GM12873 (cell line): ENCODE measurements around the gene GRPEL1.

Source experiments
- TF ChIP-seq, protein P1 (sequence below): IDR thresholded peaks from 2 replicates; pipeline ENCODE4 v1.5.1; 2012; ENCODE audit warnings: low read depth, mild to moderate bottlenecking, moderate library complexity, low read length, control low read depth; ENCODE audit not compliant: insufficient read depth; ENCODE audit errors: missing control alignments

GRPEL1 gene

DNA sequence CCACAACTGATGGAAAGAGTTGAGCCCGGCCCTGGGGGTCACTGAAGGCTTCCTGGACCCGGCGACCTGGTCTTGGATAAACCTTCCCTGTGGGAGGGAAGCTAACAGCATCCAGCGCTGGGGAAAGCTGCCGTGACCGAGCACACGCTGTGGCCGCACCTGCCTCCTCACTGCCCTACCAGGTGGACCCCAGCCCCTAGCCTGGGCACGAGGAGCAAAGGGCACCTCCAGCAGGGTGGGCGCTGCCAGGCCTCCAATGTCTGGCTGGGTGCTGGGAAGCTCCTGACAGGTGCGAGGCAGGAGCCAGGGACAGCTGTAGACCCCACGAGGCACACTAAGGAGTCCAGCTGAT is 16.7 kb downstream of the GRPEL1 start:
- TF ChIP-seq, protein P1, sequence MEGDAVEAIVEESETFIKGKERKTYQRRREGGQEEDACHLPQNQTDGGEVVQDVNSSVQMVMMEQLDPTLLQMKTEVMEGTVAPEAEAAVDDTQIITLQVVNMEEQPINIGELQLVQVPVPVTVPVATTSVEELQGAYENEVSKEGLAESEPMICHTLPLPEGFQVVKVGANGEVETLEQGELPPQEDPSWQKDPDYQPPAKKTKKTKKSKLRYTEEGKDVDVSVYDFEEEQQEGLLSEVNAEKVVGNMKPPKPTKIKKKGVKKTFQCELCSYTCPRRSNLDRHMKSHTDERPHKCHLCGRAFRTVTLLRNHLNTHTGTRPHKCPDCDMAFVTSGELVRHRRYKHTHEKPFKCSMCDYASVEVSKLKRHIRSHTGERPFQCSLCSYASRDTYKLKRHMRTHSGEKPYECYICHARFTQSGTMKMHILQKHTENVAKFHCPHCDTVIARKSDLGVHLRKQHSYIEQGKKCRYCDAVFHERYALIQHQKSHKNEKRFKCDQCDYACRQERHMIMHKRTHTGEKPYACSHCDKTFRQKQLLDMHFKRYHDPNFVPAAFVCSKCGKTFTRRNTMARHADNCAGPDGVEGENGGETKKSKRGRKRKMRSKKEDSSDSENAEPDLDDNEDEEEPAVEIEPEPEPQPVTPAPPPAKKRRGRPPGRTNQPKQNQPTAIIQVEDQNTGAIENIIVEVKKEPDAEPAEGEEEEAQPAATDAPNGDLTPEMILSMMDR, result no peak

DNA sequence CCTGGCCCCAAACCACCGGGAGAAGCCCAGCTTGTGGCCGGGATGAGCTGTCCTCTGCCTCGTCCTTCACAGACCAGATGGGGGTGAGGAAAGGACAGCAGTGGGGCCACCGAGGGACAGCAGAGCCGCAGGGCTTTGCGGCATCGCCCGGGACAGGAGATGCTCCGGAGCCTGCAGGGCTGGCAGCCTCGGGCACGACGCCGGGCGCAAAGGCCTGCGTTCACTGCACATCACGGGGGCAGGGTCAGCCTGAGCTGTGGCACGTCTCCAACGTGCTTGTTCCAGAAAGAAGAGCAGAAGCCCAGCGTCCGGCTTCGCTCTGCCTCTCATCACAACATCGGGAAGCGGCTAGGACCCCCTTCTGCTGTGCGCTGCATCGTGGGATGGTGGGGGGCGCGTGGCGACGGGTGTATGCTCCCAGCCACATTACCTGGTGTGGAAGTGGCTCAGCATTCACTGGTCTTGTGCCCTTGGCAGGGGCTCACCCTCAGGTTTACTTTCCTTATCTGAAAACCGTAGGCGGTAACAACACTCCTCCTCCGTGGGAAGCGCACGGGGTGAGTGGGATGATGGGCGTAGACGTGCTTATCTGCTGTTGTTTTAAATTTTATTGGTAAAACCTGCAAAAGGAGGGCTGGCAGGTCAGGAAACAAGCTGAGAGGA is 17.3 kb downstream of the GRPEL1 start:
- TF ChIP-seq, protein P1, result no peak

DNA sequence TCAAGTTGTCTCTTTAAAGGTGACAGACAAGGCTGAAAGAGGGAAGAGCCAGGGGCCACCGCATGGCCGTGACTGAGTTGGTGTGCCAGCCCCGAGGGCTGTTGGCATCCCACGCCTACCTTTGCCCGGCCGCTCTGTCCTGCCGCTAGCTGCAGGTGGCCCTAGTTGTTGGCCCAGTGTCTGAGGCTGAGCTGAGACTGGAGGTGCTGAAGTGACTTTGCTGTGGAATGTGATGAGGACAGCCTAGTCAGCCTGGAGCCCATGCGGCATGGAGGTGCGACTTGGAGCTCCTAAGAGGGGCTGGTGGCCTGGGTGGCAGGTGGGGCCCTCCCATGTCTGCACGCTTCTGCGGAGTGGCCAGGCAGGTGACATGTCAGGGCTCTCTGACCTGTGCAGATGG is 18.1 kb downstream of the GRPEL1 start:
- TF ChIP-seq, protein P1, result no peak

DNA sequence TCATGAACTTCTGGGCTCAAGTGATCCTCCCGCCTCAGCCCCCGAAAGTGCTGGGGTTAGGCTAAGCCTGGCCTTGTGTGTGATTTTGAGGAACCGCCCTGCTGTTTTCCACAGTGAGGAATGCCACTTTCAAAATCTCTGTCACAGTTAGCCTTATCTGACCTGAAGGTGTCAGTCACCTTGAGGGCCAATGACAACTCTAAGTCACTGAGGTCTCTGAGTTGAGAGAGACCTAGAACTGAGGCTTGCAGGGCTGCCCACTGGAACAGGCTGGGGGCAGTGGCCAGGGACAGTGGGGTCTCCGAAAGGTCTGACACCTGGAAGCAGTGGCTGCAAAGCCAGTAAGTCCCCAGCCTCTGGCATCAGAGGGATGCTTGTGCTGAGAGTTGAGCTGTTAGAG is 18.6 kb downstream of the GRPEL1 start:
- TF ChIP-seq, protein P1, result no peak

DNA sequence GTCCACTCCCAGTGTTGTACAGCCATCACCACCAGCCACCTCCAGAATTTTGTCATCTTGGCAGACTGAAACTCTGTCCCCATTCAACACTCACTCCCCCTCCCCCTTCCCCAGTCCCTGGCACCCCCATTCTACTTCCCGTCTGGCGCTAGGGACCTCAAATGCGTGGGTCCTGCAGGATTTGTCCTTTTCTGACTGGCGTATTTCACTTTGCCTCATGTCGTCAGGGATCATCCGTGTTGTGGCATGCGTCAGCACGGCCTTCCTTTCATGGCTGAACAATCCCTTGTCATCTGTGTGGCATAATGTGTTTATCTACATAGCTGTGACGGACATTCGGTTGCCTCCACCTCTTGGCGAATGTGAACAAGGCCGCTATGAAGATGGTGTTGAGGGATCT is 19.2 kb downstream of the GRPEL1 start:
- TF ChIP-seq, protein P1, result no peak

DNA sequence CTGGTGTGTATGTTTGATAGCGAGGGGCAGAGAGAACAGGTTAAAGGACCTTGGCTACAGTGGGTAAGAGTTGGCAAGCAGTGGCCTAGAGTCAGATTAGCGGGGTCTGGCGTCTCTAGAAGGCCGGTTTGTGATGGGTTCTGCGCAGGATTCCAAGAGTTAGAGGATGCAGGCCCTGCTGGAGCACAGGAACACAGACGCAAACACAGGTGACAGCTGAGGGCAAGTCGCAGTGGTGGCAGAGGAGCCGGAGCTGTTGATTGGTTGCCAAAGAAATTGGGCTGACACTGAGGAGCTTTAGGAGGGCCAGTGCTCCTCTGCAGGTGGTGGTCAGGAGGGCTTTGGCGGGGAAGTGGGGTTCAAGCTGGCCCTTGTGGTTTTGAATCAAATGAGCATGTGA is 20.9 kb downstream of the GRPEL1 start:
- TF ChIP-seq, protein P1, result no peak

DNA sequence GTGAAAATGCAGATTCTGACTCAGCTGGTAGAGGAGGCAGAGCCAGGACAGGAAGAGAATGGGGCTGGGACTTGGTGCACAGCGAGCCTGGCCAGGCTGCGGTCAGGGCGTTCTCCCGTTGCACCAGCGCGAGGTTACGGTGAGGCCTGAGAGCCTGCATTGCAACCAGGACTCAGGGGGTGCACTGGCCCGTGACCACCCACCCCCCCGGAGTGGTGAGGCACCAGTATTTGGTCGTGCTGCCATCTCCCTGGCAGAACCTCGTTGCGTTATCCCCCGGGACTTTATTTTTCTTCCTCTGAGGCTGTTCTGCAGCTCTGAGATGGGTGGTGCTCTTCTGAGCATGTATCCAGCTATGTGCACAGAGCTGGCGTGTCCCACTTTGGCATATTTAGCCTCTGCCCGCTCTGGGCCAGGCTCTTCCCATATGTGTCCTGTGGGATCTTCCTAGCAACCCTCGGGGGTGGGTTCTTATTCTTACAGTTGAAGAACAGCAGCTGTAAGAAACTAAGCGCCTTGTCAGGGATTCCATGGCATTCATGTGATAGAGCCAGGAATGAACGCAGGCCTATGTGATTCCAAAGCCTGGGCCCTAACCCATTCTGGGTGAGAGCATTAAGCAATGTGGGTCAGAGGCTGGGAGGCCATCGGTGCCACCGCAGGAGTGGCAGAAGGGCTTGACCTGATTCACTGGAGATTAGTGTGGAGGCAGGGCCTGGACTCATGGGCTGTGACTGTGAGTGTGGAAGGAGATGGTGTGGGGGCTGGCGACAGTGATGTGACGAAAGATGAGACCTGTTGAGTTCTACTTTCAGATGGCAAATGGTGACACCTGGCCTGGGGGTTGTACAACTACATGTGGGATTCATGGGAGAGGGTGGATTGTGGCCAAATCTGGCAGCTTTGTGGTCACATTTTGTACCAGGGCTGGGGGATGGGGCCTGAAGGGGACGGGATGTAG is 21.6 kb downstream of the GRPEL1 start:
- TF ChIP-seq, protein P1, result no peak
